ENCODE data around the gene LRRC27. TPM values are rescaled to one million over a fixed set of nuclear protein-coding genes. Genes with fewer than 3 reads are reported as not detected.

The LRRC27 gene
- total RNA-seq, 1 experiment from 2014 or later = 4.1 TPM

DNA sequence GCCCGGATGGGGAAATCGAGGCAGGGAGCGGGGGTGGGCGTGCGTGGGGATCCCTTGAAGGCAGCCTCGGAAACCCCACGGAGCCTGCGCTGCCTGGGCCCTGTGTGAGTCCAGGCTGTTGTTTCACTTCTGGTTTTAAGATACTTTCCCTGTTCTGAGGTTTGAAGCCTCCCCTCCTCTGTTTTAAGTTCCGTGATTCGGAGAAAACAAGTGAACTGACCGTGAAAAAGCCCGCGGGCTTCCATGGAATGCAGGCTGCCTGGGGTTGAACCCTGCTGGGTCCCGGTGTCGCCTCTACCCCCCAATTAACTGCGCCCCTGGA lies 401 bp downstream of the LRRC27 start:
- DNase-seq (ENCODE audit: low read depth, low spot score) (no peak), ATAC-seq (no peak)
- intact Hi-C loops (cut with micrococcal nuclease) = no loop called here
- peak overlapping the region; percentile 79 for H3K4me2 ChIP-seq (ENCODE audit: low read length)
- TF ChIP-seq YY1 (IDR thresholded peaks at IDR 0.05; ENCODE audit: extremely low read depth, insufficient replicate concordance, low read depth, low read length) (no peak), POLR2A (IDR thresholded peaks at IDR 0.05; ENCODE audit: borderline replicate concordance, extremely low read depth, insufficient read depth, insufficient read length) (no peak), ELF1 (IDR thresholded peaks at IDR 0.05; ENCODE audit: borderline replicate concordance, low read depth) (no peak)
- TF ChIP-seq, protein P1, sequence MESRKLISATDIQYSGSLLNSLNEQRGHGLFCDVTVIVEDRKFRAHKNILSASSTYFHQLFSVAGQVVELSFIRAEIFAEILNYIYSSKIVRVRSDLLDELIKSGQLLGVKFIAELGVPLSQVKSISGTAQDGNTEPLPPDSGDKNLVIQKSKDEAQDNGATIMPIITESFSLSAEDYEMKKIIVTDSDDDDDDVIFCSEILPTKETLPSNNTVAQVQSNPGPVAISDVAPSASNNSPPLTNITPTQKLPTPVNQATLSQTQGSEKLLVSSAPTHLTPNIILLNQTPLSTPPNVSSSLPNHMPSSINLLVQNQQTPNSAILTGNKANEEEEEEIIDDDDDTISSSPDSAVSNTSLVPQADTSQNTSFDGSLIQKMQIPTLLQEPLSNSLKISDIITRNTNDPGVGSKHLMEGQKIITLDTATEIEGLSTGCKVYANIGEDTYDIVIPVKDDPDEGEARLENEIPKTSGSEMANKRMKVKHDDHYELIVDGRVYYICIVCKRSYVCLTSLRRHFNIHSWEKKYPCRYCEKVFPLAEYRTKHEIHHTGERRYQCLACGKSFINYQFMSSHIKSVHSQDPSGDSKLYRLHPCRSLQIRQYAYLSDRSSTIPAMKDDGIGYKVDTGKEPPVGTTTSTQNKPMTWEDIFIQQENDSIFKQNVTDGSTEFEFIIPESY (IDR thresholded peaks at IDR 0.05; ENCODE audit: extremely low read depth, insufficient replicate concordance, low read length) = no peak
- ChIA-PET CTCF (no interaction called here), POLR2A (no interaction called here), RAD21 (ENCODE audit: low non-redundant PET in 1 of 2, low total read pairs in 2 of 2, uncharacterized antibody in 2 of 2, unreplicated experiment in 2 of 2) (no interaction called here)
- H4K20me1 ChIP-seq (ENCODE audit: insufficient read depth) = no peaks in the 10 kb centered on the region
- H2AFZ ChIP-seq (ENCODE audit: low read depth, low read length, poor library complexity, severe bottlenecking) = no peak overlapping the region
- peaks cover 8 to 23% of the 10 kb centered on the region in 2 experiments; a peak in 2 of 4 replicates for H3K4me1 ChIP-seq (ENCODE audit: control insufficient read depth in 1 of 2, insufficient read depth in 2 of 2, low read length in 2 of 2)
- no TSS peak for BruUV-seq (replicated peaks)
- H3K79me2 ChIP-seq (ENCODE audit: insufficient read depth, low read length) = peaks cover 33% of the 10 kb centered on the region
- H3K27me3 ChIP-seq (ENCODE audit: insufficient read depth, low read length) = no peaks in the 10 kb centered on the region
- peak overlapping the region; percentile 68 for H3K27ac ChIP-seq (ENCODE audit: low read depth, low read length)
- no peaks in the 10 kb centered on the region for H3K9me2 ChIP-seq (ENCODE audit: insufficient read depth)
- H3K9ac ChIP-seq (ENCODE audit: low read length) = peak overlapping the region; percentile 69
- H3K4me3 ChIP-seq (replicated peaks in 1 of 2; ENCODE audit: low read depth in 1 of 2, low read length in 2 of 2) = peak overlapping the region; percentile 60 to 61
- no peaks in the 10 kb centered on the region for H3K36me3 ChIP-seq (ENCODE audit: control insufficient read depth in 1 of 2, insufficient read depth in 2 of 2, low read length in 2 of 2)
- no peaks in the 10 kb centered on the region for H3K9me3 ChIP-seq (ENCODE audit: control insufficient read depth in 1 of 2, insufficient read depth in 1 of 2, low read depth in 1 of 2, low read length in 2 of 2)

DNA sequence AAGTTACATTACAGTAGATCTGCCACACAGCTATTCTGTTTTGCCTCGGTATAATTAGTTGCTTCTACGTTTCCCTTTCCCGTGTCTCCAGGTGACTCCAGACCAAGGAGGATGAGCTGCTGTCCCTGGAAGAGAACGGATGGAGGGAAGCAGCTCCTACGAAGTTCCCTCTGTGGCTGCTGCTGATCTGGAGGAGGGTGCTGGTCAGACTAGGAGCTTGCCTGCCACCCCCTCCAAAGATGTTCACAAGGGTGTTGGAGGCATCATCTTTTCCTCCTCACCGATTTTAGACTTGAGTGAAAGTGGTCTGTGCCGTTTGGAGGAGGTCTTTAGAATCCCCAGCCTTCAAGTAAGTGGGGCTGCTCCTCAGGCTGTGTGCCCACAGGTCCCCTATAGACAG lies 1.4 kb downstream of the LRRC27 start:
- Histone ChIP-seq H3K27me3 (ENCODE audit: insufficient read depth, low read length) (no peaks in the 10 kb centered on the region), H3K27ac (ENCODE audit: low read depth, low read length) (no peak overlapping the region), H3K9me2 (ENCODE audit: insufficient read depth) (no peaks in the 10 kb centered on the region), H3K36me3 (ENCODE audit: control insufficient read depth in 1 of 2, insufficient read depth in 2 of 2, low read length in 2 of 2) (no peaks in the 10 kb centered on the region), H3K4me1 (ENCODE audit: control insufficient read depth in 1 of 2, insufficient read depth in 2 of 2, low read length in 2 of 2) (peaks cover 8 to 23% of the 10 kb centered on the region in 2 experiments; a peak in 2 of 4 replicates), H3K9ac (ENCODE audit: low read length) (no peak overlapping the region), H3K4me3 (replicated peaks in 1 of 2; ENCODE audit: low read depth in 1 of 2, low read length in 2 of 2) (no peak overlapping the region), H3K9me3 (ENCODE audit: control insufficient read depth in 1 of 2, insufficient read depth in 1 of 2, low read depth in 1 of 2, low read length in 2 of 2) (no peaks in the 10 kb centered on the region), H3K4me2 (ENCODE audit: low read length) (0 out of 2 replicates have a peak overlapping the region, but pooled peaks have one; percentile 79), H3K79me2 (ENCODE audit: insufficient read depth, low read length) (peaks cover 31% of the 10 kb centered on the region), H2AFZ (ENCODE audit: low read depth, low read length, poor library complexity, severe bottlenecking) (no peak overlapping the region), H4K20me1 (ENCODE audit: insufficient read depth) (no peaks in the 10 kb centered on the region)
- POLR2A ChIA-PET = no interaction called here
- ATAC-seq = no peak
- TF ChIP-seq POLR2A (IDR thresholded peaks at IDR 0.05; ENCODE audit: borderline replicate concordance, extremely low read depth, insufficient read depth, insufficient read length) (no peak), SIN3A (IDR thresholded peaks at IDR 0.05; ENCODE audit: low read depth) (no peak)
- CTCF ChIA-PET = no interaction called here
- DNase-seq (ENCODE audit: low read depth, low spot score) = no peak
- no TSS peak for BruUV-seq (replicated peaks)
- intact Hi-C loops (cut with micrococcal nuclease) = no loop called here
- RAD21 ChIA-PET (ENCODE audit: low non-redundant PET in 1 of 2, low total read pairs in 2 of 2, uncharacterized antibody in 2 of 2, unreplicated experiment in 2 of 2) = no interaction called here
